Measurements from ENCODE around the gene SSBP3.

SSBP3 gene

GRCh38 chr1:54252371-54252936, 153.7 kb downstream of the SSBP3 start:
- ATAC-seq = no peak
- peaks cover 5% of the 10 kb centered on the region for H3K36me3 Mint-ChIP-seq
- no peaks in the 10 kb centered on the region for H3K4me1 Mint-ChIP-seq
- H3K4me3 Mint-ChIP-seq = no peak overlapping the region
- H3K27ac Mint-ChIP-seq = no peak overlapping the region
- no peaks in the 10 kb centered on the region for H3K9me3 Mint-ChIP-seq
- no peaks in the 10 kb centered on the region for H3K27me3 Mint-ChIP-seq

DNA sequence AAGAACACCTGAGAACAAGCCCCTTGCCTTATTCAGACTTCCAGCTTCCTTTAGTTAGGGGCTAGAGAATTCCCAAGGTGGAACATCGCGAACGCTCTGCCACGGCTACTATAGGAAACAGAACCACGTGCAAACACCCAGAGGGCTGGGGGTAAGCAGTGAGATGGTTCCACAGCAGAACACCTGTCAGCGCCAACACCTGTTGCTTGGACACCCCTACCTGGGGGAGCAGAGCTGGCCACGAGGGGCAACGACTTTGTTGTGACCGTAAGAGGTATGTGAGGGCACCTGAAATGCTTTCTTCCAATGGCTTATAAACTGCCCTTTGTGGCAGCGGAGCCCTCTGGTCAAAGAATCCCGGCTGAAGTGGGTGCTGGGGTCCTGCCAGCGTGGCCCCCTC, 155.5 kb downstream of the SSBP3 start:
- no peak overlapping the region for H3K4me3 Mint-ChIP-seq
- ATAC-seq = no peak
- H3K36me3 Mint-ChIP-seq = no peaks in the 10 kb centered on the region
- no peaks in the 10 kb centered on the region for H3K9me3 Mint-ChIP-seq
- no peak overlapping the region for H3K27ac Mint-ChIP-seq
- H3K27me3 Mint-ChIP-seq = no peaks in the 10 kb centered on the region
- no peaks in the 10 kb centered on the region for H3K4me1 Mint-ChIP-seq

- Mint-ChIP-seq H3K36me3 (no peaks in the 10 kb centered on the region), H3K9me3 (no peaks in the 10 kb centered on the region), H3K27ac (no peak overlapping the region), H3K27me3 (no peaks in the 10 kb centered on the region), H3K4me3 (no peak overlapping the region), H3K4me1 (no peaks in the 10 kb centered on the region)
- no peak for ATAC-seq
These were observed 156.3 kb downstream of the SSBP3 start for GRCh38 chr1:54249819-54250435.

DNA sequence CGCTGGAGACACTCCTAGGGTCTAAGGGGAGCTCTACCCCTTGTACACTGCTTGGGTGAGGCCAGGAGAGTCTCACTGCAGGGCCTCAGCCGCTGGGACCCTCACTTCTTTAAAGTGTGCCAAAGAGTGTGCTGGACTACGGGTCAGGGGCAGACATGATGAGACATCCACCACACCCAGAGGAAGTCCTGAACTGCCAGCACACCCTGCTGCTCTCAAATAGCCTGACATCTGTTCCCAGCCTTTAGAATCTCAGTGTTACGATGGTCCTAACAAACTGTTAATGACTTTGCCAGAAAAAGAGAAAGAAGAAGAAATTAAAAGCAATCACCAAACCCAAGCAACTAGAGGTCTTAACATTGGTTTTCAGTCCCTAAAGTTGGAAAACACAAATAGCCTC, 157.2 kb downstream of the SSBP3 start:
- no peak overlapping the region for H3K4me3 Mint-ChIP-seq
- no peak for ATAC-seq
- no peaks in the 10 kb centered on the region for H3K9me3 Mint-ChIP-seq
- H3K4me1 Mint-ChIP-seq = no peaks in the 10 kb centered on the region
- H3K27me3 Mint-ChIP-seq = no peaks in the 10 kb centered on the region
- H3K27ac Mint-ChIP-seq = no peak overlapping the region
- no peaks in the 10 kb centered on the region for H3K36me3 Mint-ChIP-seq

DNA sequence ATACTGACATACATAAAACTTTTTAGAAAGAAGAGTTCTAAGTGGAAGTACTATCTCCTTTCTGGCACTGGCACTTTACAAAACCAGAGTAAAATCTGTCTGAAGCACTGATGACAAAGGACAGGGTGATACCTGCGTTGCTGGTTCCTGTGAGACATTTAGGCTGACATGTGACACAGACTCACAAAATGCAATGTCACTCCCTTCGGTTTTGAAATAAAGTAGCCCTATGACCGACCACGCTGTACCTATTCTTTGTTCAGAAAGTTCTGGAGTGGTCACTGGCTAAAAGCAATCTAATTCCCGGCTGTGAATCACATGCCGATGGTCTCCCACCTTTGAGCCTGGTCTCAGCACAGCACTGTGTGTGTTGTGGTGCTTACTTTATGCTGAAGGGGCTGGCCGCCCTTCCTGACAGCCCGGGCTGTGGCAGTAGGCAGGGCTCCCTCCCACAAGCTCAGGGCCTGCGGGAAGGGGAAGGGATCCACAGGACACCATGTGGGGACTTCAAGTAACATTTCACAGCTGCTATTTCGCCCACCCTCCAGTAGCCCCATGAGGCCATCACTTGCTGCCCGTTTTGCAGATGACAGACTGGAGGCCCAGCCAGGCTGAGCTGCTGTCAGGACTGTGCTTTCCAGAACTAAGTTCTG, 158.2 kb downstream of the SSBP3 start:
- Mint-ChIP-seq H3K27me3 (no peaks in the 10 kb centered on the region), H3K4me1 (no peaks in the 10 kb centered on the region), H3K9me3 (no peaks in the 10 kb centered on the region), H3K36me3 (no peaks in the 10 kb centered on the region), H3K4me3 (no peak overlapping the region), H3K27ac (no peak overlapping the region)
- ATAC-seq = no peak

DNA sequence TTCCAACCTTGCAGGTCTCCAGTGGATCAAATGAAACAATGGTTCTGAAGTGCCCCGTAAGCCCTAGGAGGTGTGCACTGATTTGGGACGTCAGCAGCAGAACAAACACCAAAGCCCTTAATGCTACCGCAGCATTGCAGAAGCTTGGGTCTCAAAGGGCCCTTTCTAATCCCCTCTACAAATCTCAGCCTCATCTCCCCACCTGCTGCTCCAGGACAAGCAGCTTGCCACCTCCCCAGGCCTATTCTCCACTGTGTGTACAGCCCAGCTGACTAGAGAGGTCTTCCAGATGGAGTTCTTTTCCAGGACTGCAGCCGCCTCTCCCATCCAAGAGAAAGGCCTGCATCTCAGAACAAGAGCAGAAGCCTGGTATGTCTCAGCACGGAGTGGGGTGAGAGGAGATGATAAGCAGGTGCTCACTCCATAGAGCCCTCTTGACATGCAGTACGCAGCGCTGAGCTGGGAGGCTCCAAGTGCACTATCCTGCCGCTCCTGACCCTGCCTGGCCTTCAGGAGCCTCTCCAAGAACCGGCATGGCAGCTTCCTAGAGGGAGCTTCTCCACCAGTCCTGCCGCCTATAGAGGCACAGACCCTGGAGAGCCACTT, 160.0 kb downstream of the SSBP3 start:
- H3K4me1 Mint-ChIP-seq = no peaks in the 10 kb centered on the region
- H3K36me3 Mint-ChIP-seq = no peaks in the 10 kb centered on the region
- no peaks in the 10 kb centered on the region for H3K27me3 Mint-ChIP-seq
- H3K4me3 Mint-ChIP-seq = no peak overlapping the region
- H3K27ac Mint-ChIP-seq = no peak overlapping the region
- no peaks in the 10 kb centered on the region for H3K9me3 Mint-ChIP-seq
- no peak for ATAC-seq

DNA sequence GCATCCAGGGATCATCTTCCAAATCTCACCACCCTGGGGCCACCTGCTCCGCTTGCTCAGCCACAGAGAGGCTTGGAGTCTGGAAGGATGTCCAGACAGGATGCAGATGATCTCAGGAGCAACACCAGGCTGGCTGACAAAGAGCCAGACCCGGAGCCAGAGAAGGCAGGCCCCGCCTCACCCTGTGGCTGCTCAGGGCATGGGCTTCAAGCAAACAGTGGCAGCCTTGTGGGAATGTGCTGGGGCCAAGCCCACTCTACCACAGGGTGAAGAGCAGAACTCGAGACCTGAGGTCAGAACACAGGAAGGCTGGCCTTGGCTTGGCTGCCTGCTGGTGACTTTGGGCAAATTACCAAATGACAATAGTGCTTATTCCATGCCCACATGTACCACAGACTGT, 160.7 kb downstream of the SSBP3 start:
- no peaks in the 10 kb centered on the region for H3K9me3 Mint-ChIP-seq
- no peak overlapping the region for H3K27ac Mint-ChIP-seq
- no peak for ATAC-seq
- no peaks in the 10 kb centered on the region for H3K27me3 Mint-ChIP-seq
- no peaks in the 10 kb centered on the region for H3K36me3 Mint-ChIP-seq
- H3K4me3 Mint-ChIP-seq = no peak overlapping the region
- H3K4me1 Mint-ChIP-seq = no peaks in the 10 kb centered on the region

GRCh38 chr1:54244655-54245054, 161.5 kb downstream of the SSBP3 start:
- Mint-ChIP-seq H3K36me3 (no peaks in the 10 kb centered on the region), H3K27ac (no peak overlapping the region), H3K4me1 (no peaks in the 10 kb centered on the region), H3K9me3 (no peaks in the 10 kb centered on the region), H3K4me3 (no peak overlapping the region), H3K27me3 (no peaks in the 10 kb centered on the region)
- no peak for ATAC-seq

GRCh38 chr1:54243022-54243421, 163.2 kb downstream of the SSBP3 start:
- H3K9me3 Mint-ChIP-seq = no peaks in the 10 kb centered on the region
- H3K4me1 Mint-ChIP-seq = no peaks in the 10 kb centered on the region
- H3K27ac Mint-ChIP-seq = no peak overlapping the region
- no peaks in the 10 kb centered on the region for H3K27me3 Mint-ChIP-seq
- H3K4me3 Mint-ChIP-seq = no peak overlapping the region
- ATAC-seq = no peak
- no peaks in the 10 kb centered on the region for H3K36me3 Mint-ChIP-seq

GRCh38 chr1:54241364-54241763, 164.8 kb downstream of the SSBP3 start:
- H3K9me3 Mint-ChIP-seq = no peaks in the 10 kb centered on the region
- H3K4me3 Mint-ChIP-seq = no peak overlapping the region
- no peak for ATAC-seq
- peaks cover 13% of the 10 kb centered on the region for H3K36me3 Mint-ChIP-seq
- H3K4me1 Mint-ChIP-seq = no peaks in the 10 kb centered on the region
- no peaks in the 10 kb centered on the region for H3K27me3 Mint-ChIP-seq
- H3K27ac Mint-ChIP-seq = no peak overlapping the region

GRCh38 chr1:54240741-54241335, 165.4 kb downstream of the SSBP3 start:
- Mint-ChIP-seq H3K4me3 (no peak overlapping the region), H3K36me3 (peaks cover 15% of the 10 kb centered on the region), H3K4me1 (no peaks in the 10 kb centered on the region), H3K27me3 (no peaks in the 10 kb centered on the region), H3K27ac (no peak overlapping the region), H3K9me3 (no peaks in the 10 kb centered on the region)
- no peak for ATAC-seq

DNA sequence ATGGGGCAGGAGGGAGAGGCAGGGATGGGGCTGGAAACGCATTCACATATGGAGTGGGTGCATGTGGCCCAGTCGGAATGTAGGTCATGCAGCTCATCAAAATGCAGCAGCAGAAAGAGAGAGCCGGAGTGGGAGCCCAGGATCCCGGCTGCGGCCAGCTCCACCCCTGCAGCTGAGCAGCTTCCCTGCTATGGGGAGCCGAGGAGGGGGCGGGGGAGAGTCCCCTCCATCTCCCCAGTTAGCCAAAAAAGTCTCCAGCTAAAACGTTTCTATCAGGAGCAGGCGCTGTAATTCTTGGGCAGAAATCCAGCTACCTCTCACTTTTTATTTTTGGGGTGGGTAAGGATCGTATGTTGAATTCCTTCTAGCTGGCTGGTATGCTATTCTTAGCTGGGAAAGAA, 166.6 kb downstream of the SSBP3 start:
- Mint-ChIP-seq H3K9me3 (no peaks in the 10 kb centered on the region), H3K27ac (no peak overlapping the region), H3K4me3 (no peak overlapping the region), H3K27me3 (no peaks in the 10 kb centered on the region), H3K4me1 (no peaks in the 10 kb centered on the region), H3K36me3 (peaks cover 15% of the 10 kb centered on the region)
- ATAC-seq = no peak

- Mint-ChIP-seq H3K4me3 (no peak overlapping the region), H3K36me3 (peaks cover 15% of the 10 kb centered on the region), H3K27me3 (no peaks in the 10 kb centered on the region), H3K4me1 (no peaks in the 10 kb centered on the region), H3K27ac (no peak overlapping the region), H3K9me3 (no peaks in the 10 kb centered on the region)
- no peak for ATAC-seq
These were observed 167.2 kb downstream of the SSBP3 start for GRCh38 chr1:54239035-54239383.

DNA sequence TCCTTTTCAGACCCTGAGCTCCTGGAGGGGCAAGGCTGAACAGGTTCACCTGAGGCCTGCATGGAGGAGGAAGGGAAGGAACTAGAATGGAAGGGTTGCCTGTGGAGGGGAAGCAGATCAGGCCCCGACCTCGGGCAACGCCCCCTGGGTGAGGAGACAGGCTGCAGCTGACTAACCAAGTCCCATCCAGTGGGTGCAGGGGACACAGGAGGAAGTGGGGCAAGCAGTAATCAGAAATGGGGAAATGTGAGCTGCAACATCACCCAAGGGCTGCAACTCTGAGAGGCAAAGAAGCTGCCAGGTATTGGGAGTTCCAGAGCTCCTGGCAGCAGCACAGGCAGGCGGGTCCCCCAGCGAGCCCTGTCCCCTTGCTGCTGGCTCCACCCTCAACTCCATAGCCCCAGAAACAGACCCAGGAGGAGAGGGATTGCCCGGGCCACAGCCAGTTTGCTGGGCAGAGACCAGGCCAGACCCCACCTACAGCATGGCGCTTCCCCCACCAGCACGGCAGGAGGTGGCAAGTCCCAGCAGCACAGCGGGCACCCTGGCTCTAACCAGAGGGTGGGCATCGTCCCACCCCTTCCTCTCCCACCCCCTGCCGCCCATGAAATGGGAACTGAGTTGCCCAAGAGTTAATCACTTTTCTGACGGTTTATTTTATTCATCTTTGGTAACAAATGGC, 167.7 kb downstream of the SSBP3 start:
- H3K9me3 Mint-ChIP-seq = no peaks in the 10 kb centered on the region
- no peaks in the 10 kb centered on the region for H3K27me3 Mint-ChIP-seq
- no peak for ATAC-seq
- H3K4me3 Mint-ChIP-seq = no peak overlapping the region
- H3K4me1 Mint-ChIP-seq = no peaks in the 10 kb centered on the region
- peaks cover 15% of the 10 kb centered on the region for H3K36me3 Mint-ChIP-seq
- H3K27ac Mint-ChIP-seq = no peak overlapping the region

- no peaks in the 10 kb centered on the region for H3K27me3 Mint-ChIP-seq
- H3K36me3 Mint-ChIP-seq = peaks cover 15% of the 10 kb centered on the region
- ATAC-seq = no peak
- no peak overlapping the region for H3K27ac Mint-ChIP-seq
- no peak overlapping the region for H3K4me3 Mint-ChIP-seq
- H3K4me1 Mint-ChIP-seq = no peaks in the 10 kb centered on the region
- H3K9me3 Mint-ChIP-seq = no peaks in the 10 kb centered on the region
These were observed 168.6 kb downstream of the SSBP3 start for GRCh38 chr1:54237586-54237985.
